ENCODE measurements around the gene ANXA11.
"Not testable (repeated sequence)": the region's sequence is repeated elsewhere in the genome, so short reads cannot be mapped to it uniquely, and the experiment has no call there.

Gene ANXA11

DNA sequence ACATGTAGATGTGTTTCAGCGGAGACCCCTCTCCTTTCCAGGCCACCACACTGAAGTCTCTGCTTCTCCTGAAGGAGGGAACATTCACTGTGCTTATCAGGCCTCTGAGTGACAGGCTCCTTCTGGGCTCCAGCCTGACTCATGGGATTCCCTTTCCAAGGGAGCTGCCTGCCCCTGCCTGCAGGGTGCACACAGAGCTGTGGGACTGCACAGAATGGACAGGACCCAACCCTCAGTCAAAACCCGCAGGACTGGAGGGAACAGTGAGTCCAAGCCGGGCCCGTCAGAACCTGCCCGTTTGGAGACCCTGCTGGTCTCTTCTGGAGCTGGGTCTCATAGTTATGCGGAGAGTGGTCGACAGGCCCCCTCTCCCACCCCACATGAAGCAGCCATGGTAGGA, 40.2 kb downstream of the ANXA11 start:
- peak; percentile 83 for DNase-seq

DNA sequence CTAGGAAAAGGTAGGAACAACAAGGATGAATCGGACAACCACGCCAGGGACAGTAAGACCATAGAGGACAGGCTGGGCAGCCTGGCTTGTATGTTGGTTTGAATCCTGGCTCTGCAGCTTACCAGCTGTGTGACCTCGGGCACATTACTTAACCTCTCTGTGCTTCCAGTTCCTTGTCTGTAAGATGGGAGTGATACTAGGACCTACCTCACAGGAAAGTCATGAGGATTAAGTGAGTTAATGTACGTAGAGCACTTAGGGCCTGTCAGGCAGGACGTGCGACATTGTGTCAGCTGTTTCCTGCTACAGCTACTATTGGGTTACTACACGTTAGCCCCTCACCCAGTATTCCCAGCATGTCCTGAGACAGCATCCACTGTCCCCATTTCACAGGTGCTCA, 40.7 kb downstream of the ANXA11 start:
- DNase-seq, result no peak

DNA sequence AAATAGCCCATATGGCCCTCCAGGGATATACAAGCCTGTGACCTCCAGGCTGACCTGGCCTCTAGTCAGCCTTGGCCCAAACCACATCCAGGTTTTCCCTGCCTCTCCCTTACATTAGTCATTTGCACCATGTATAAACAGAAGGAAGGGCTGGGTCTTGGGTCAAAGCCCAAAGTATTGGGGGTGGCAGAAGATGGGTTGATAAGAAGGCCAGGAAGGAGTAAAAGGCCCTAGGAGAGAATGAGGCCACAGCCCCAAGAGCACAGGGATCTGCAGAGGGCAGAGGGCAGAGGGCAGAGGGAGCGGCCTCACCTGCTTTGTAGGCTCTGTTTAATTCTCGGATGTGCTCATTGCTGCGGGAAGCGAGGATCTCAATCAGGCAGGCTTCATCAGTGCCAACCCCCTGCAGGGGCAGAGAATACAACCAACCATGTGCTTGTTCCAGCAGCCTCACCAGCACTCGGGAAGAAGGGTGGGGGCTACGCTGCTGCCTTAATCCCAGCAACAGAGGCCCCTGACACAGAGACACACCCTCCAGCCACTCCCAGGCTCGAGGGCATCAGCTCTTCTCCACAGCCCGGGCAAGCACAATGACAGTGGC, 41.5 kb downstream of the ANXA11 start:
- no peak for DNase-seq

DNA sequence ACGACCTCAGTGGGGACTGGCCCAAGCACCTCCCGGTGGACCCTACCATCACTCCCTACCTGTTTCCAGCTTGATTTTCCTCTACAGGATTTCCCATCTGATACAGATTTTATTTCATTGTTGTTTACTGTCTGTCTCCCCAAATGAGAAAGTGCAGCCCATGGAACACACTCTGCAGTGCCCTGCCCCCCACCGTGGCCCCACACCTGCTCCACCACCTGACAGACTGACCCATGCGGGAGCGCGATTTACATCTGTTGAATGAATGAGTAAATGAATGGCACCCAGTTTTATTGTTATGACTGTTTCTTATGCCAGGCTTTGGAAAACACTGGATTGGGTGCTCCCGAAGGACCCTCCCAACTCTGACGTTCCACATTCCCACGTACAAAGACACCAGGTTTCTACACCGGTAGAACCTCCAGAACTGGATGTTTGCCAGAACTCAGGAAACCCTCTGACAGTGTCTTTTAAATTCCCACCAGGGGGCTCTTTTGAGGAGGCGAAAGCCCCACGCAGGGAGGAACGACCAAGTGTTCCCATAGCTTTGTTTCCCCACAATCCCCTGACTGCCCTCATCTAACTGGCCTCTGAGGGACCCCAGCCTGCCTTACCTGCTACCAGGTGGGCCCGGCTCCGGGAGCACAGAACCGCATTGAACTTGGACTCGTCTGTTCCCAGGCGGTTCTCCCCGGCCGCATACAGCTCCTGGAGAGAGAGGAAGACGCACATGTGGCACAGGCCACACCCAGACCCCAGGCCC, 43.8 kb downstream of the ANXA11 start:
- peak; percentile 66 for DNase-seq

DNA sequence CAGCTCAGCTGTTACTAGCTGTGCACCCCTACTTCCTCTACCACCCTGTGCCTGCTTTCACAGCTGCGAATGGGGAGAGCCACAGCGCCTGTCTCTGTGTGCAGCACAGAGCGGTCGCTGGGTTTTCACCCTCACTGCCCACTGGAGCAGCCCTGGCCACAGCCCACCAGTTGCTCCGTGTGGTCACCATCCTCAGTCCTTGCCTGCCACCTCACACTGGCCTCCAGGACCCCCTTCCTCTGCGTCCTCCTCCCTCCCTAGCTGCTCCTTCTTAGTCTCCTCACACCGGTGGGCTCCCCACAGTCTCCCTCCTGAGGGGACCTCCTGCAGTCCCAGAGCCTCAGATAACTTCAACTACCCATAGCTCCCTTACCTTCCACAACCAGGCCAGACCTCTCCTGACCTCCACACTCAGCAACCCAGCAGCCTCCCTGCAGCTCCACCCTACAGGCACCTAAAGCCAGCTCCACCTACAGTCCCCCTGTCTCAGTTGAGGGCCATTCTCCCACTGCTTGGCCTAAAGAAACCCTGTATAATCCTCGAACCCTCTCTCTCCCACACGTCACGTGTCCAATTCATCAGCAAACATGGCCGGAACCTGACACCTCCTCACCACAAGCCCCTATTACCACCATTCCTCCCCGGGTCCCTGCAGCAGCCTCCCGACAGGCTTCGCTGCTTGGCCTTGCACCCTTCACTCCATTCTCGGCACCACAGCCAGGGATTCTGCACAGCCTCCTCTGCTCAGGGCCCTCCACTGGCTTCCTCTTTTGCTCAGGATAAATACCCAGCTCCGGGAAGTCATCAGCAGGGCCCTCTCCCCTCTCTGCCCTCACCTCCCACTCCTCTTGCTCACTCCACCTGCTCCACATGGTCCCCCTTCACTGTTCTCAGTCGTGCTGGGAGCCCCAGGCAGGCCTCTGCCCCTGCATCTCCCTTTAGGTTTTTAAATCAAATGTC, 44.7 kb downstream of the ANXA11 start:
- no peak for DNase-seq

DNA sequence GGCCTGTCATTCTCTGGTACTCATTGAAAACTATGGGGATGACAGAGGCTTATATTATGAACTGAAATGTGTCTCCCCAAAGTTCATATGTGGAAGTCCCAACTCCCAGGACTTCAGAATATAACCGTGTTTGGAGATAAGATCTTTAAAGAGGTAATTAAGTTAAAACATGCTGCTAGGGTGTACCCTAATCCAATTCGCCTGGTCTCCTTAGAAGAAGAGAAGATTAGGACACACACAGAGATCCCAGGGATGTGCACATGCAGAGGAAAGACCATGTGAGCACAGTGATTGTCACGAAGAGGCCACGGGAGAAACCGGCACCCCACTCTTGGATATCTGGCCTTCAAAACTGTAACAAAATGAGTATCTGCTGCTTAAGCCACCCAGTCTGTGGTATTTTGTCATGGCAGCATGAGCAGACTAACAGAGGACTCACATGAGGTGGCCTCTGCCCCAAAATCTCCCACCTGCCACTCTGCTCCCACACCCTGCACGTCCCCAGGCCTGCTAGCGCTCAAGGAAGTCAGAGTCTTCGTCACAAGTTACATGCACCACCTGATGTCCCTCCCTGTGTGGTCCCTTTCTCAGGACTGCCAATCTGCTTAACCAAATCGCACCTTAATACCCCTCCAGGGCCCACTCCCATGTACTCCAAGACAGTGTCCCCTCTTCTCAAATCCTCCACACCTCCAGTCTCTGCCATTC, 46.0 kb downstream of the ANXA11 start:
- no peak for DNase-seq

DNA sequence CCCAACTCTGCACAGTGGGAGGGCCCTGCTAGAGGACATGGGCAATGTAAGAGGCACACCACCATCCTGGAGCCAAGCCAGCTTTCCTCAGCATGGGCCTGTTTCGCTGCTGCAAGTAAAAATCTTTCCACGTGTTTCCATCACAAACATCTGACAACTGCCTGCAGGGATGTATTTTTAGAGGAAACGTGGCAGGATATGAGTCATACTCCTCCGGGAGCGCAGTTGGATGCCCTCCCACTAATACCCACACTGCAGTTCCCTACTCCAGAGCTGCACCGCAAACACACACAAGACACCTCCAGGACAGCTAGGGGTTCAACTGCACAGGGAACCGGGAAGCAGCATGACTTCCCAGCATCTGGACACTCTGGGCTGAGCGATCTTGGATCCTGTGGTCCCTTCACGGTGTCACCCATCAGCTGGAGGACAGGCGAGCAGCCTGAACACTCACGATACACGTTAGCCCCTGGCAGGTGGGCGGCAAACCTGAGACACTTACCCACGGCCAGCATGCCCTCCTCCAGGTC, 46.7 kb downstream of the ANXA11 start:
- peak; percentile 82 for DNase-seq

DNA sequence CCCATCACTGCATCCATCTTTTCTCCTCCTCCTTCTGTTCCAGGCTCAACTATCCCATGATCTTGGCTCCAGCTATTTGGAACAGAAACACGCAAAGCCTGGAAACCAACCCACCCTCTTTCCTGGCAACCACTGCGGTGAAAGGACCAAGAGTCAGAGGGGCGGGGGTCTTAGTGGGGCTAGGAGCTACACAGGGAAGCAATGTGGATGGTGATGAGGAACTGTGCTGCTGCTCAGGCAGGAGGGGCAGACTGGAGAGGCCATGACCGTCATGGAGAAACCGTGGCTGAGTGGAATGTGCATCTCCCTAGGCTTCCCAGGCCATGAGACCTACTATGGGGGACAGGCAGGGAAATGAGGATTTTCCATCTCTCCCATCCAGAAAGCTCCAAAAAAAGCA, 47.2 kb downstream of the ANXA11 start:
- no peak for DNase-seq

DNA sequence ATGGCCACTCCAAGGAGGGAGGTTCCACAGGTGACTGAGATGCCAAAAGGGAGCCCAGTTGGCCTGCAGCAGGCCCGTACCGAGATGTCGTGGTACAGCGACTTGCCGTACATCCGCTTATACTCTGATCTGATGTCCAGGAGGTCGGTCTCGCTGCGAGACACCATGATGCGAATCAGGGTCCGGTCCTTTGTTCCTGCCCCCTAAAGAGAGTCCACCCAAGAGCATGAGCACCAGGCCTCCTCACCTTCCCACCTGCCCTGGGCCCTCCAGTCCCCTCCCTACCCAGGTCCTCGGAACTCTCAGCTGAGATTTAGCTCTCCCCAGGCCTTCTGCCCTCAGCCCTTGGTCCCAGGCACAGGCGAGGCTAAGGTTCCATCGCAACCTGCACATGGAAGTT, 47.8 kb downstream of the ANXA11 start:
- DNase-seq, result no peak

DNA sequence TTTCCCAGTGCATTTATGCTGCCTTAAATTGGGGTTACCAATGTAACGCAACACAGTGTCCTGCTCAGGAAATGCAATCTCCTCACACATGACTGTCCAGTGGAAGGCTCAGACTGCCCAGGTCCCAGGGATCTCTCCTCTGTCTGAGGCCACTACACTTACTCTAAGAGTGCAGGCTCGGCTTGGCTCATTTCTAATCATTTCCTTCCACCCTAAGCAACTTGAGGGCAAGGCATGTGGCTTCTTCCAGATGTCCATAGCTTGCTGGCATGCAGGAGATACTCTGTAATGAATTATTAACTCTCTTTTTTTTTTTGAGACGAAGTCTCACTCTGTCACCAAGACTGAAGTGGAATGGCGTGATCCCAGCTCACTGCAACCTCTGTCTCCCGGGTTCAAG, 49.1 kb downstream of the ANXA11 start:
- no peak for DNase-seq

DNA sequence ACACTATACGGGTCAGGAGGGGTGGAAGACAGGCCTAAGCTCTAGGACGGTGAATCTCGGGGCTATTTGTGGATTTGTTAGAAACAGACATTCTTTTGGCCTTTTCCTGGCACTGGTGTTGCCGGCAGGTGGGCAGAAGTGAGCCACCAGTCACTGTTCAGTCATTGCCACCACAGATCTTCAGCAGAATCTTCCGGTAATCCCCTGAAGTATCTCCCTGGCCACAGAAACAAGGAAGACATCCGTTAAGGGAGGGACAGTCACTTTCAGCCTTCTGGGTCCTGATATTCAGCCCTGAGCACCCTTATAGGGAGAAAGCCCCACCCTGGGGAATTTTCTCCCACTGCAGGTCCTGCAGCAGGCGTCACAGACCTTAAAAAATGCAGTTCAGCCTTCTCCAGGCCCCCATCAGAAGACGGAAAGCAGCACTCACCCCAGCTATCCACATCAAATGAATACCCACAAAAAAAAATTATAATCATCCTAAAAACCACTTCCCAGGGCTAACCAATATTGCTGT, 49.6 kb downstream of the ANXA11 start:
- no peak for DNase-seq

DNA sequence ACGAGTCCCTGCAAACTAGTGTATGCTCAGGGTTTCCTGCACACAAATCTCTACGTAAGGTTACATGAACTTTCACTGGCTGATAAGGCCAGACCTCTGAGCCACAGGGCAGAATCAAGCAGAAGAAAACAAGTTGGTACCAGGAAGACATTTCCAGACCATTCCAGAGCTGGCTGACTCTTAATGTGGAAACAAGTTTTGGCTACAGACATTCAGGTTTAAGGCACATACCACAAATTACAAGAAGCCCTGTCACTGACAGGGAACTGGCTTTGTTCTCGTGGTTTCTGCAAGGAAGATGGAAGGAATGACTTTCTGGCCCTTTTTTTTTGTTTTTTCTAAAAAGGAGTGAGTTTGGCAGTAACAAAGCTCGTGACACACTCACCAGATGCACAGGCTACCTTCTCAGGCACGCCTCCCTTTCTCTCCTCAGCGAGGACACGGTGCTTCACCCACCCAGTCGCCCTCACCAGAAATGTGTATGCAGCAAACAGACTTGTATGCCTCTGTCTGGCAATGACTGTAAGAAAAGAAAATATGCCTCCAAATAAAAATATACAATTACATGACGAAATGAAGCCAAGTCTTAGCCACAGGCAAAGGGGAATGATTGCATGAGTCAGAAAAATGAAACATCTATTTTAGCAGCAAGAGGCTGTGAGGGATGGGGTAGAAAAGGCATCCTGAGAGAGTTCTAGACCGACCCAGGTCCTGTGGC, 50.2 kb downstream of the ANXA11 start:
- peak; percentile 83 for DNase-seq

DNA sequence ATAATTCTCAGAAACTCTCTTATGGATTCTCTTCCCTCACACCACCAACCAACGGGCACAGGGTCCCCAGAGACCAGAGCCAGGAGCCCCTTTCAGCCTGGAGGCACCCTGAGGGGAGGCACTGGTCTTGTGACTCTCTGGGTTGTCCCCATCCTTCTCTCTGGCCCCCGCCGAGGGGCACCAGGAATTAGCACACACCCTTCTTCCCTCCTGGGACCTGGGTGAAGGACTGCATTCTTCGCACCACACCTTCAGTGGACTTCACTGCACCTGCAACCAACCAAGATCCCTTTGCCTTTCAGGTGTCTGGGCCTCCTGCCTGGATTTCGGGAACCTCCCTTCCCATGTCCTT, 50.7 kb downstream of the ANXA11 start:
- DNase-seq, result no peak

DNA sequence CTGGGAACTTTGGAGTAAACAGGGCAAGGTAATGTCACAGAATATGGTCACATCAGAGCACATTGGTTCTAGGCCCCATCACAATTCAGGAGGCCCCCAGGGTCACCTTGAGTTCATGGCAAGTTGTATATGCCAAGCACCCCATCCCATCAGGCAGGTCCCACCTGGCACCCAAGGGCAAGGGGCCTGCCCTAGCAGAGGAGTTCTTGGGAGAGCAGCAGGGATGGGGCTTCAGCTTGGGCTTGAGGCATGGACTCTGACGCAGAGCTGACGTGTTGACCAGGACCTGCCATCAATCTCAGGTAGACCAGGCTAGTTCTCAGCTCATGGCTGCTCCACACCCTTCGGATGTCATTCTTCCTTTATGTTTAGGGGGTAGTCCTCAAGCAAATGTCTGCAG, 51.9 kb downstream of the ANXA11 start:
- DNase-seq, result no peak

DNA sequence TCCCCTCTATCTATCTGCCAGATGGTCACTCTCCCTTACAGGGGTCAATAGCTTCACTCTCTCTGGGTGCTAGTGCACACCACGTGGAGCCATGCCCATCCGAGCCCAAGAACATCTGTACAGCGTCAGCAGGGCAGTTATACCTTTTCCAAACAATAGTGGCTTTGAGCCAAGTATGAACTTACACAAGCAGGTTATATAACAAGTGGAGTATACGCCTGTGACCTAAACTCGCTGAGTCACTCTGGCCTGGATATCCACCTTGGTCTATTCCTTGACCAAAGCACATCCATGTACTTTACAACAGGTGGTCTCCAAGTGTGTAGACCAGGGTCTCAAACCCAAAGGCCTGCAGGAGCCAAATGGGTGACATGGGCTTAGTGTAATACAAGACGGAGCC, 52.5 kb downstream of the ANXA11 start:
- DNase-seq, result no peak

DNA sequence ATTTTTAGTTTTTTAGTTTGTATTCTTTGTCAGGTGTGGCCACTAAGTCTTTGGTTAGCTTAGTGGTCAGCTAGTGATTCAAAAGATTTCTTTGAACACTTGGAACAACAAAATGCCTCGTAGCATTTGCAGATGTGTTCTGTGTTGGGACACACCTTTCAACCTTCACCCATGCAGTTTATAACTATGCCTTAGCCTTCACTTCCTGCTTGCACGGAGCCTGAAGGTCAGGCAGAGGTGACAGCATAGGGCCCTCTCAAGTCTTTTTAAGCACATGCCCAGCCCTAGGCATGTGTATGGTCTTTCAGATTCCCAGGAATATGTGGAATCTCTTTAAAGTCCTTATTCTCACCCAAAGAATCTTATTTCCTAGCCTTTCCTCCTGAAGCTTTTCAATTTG, 55.2 kb downstream of the ANXA11 start:
- no peak for DNase-seq

DNA sequence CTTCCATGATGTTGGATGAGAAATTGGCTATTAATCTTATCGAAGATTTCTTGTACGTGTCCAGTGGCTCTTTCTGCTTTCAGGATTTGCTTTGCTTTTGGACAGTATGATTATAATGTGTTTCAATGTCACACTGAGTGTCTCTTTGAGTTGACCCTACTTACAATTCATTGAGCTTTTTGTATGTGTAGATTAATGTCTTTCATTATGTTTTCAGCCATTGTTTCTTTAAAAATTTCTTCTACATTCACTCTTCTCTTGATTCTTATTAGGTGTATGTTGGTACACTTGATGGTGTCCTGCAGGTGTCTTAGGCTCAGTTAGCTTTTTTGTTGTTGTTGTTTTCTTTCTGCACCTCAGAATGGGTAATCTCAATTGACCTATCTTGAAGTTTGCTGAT, 56.2 kb downstream of the ANXA11 start:
- DNase-seq, result no peak

DNA sequence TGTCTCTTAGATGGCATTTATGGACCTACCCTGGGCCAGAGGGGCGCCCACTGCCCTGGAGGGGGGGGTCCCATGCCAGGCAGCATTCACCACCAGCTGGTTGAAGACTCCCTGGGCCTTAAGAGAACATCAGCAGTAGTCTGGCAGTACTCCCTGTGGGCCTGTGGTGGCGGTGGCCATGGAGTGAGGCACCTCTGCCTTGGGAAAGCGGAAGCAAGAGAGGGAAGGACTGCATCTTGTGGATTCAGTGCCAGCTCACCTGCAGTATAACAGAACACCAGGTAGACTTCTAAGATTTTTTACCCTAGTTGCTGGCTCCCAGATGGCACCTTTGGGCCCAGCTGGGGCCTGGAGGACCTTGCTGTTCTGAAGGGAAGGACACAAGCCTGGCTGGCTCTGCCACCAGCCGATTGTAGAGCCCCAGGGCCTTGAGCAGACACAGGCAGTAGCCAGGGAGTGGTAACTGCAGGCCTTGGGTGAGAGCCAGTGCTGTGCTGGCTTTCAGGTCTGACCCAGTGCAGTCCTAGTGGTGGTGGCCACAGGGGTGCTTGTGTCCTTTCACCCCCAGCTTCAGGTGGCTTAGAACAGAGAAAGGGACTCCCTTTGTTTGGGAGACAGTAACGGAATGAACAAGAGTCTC, 57.1 kb downstream of the ANXA11 start:
- no peak for DNase-seq

DNA sequence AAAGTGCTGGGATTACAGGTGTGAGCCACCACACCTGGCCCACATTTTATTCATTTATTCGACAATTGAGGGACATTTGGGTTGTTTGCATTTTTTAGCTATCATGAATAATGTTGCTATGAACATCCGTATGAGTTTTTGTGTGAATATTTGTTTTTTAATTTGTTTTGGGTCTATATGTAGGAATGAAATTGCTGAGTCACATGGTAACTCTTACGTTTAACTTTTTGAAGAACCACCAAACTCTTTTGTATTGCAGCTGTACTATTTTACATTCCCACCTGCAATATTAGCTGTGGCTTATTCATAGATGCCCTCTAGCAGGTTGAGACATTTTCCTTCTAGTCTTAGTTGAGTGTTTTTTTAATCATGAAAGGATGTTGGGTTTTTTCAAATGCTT, 58.4 kb downstream of the ANXA11 start:
- DNase-seq, result no peak

DNA sequence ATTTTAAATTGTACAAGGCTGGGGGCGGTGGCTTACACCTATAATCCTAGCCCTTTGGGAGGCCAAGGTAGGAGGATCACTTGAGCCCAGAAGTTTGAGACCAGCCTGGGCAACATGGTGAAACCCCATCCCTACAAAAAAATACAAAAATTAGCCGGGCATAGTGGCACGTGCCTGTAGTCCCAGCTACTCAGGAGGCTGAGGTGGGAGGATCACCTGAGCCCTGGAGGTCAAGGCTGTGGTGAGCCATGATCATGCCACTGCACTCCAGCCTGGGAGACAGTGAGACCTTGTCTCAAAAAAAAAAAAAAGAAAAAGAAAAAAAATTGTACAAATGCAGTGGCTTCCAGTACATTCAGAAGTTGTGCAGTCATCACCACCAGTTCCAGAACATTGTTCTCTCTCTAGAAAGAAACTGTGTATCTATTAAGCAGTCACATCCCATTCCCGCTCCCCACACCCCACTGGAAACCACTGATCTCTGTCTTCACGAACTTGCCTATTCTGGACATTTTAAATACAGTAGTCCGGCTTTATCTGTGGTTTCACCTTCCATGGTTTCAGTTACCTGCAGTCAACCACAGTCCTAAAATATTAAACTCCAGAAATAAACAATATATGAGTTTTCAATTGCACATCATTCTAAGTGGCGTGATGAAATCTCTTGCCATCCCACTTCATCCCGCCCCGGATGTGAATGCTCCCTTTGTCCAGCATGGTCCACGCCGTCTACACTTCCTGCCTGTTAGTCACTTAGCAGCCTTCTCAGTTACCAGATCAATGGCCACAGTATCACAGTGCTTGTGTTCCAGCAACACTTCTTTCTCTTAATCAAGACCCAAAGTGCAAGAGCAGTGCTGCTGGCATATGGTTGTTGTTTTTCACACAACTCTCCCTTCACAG, 59.7 kb downstream of the ANXA11 start:
- DNase-seq, result not testable (repeated sequence)
